HG03354 (cell line): ENCODE results near the gene FNBP1.

Experiments
- ATAC-seq: cut with Tn5 transposase; IDR thresholded peaks from one replicate; pipeline ENCODE4 v1.9.1; 2021; ENCODE audit warnings: mild to moderate bottlenecking; ENCODE audit not compliant: unreplicated experiment, poor library complexity, severe bottlenecking

Gene FNBP1

GRCh38 chr9:129868023-129868871, 174.7 kb downstream of the FNBP1 start:
- ATAC-seq: no peak

GRCh38 chr9:129867136-129868022, 175.6 kb downstream of the FNBP1 start:
- ATAC-seq: no peak

GRCh38 chr9:129866394-129867135, 176.4 kb downstream of the FNBP1 start:
- ATAC-seq: no peak

GRCh38 chr9:129865668-129866320, 177.2 kb downstream of the FNBP1 start:
- ATAC-seq: no peak

- ATAC-seq: no peak
These were observed 177.9 kb downstream of the FNBP1 start for GRCh38 chr9:129864991-129865647.

- ATAC-seq: peak; percentile 69
These were observed 179.8 kb downstream of the FNBP1 start for GRCh38 chr9:129863059-129863690.

- no peak for ATAC-seq
These were observed 181.6 kb downstream of the FNBP1 start for GRCh38 chr9:129861447-129861827.

- no peak for ATAC-seq
These were observed 182.1 kb downstream of the FNBP1 start for GRCh38 chr9:129860653-129861446.

GRCh38 chr9:129858167-129858962, 184.6 kb downstream of the FNBP1 start:
- ATAC-seq: no peak

- no peak for ATAC-seq
These were observed 185.8 kb downstream of the FNBP1 start for GRCh38 chr9:129857207-129857606.

- ATAC-seq: no peak
These were observed 188.3 kb downstream of the FNBP1 start for GRCh38 chr9:129854588-129855110.

GRCh38 chr9:129853614-129854013, 189.4 kb downstream of the FNBP1 start:
- no peak for ATAC-seq

GRCh38 chr9:129852579-129852978, 190.4 kb downstream of the FNBP1 start:
- ATAC-seq: no peak

- ATAC-seq: no peak
These were observed 191.2 kb downstream of the FNBP1 start for GRCh38 chr9:129851821-129852220.

- no peak for ATAC-seq
These were observed 192.0 kb downstream of the FNBP1 start for GRCh38 chr9:129850821-129851550.

GRCh38 chr9:129849901-129850300, 193.1 kb downstream of the FNBP1 start:
- ATAC-seq: no peak
